Colonic mucosa (tissue), 4 donors: ENCODE measurements around the gene EPHA5. TPM values are rescaled to one million over a fixed set of nuclear protein-coding genes. Genes with fewer than 3 reads are reported as not detected.

Experiments
- DNase-seq: peaks from one replicate; pipeline ENCODE4 v3.0.0-alpha.2; 2020
- H3K27ac ChIP-seq: fragments of 200-600 bp; one replicate; pipeline ENCODE4 v1.8.0; 2021
- H3K27me3 ChIP-seq: fragments of 200-600 bp; one replicate; pipeline ENCODE4 v1.8.0; 2021
- H3K36me3 ChIP-seq: fragments of 200-600 bp; one replicate; pipeline ENCODE4 v1.8.0; 2021
- H3K4me1 ChIP-seq: fragments of 200-600 bp; one replicate; pipeline ENCODE4 v1.8.0; 2021; ENCODE audit warnings: mild to moderate bottlenecking
- H3K4me3 ChIP-seq: fragments of 200-600 bp; one replicate; pipeline ENCODE4 v1.8.0; 2021
- H3K9ac ChIP-seq, 2 donors: one replicate each; pipeline ENCODE4 v1.7.0; 2013; ENCODE audit warnings: control low read depth in 2 of 2, low read depth in 2 of 2, low read length in 2 of 2
- H3K9me3 ChIP-seq: fragments of 200-600 bp; one replicate; pipeline ENCODE4 v1.8.0; 2021
- intact Hi-C: fragments of 100-400 bp; cut with DNase I; formaldehyde crosslinking; loops from one replicate; pipeline ENCODE4 v1.14.1; 2022
- total RNA-seq, 2 donors: library from RNA; stranded (reverse); fragmentation: NEBNext Ultra II Directional in 1 of 2; extraction: Animal tissue kit (Norgen Biotek cat#: 25700) in 1 of 2; gene quantifications; one replicate each; pipeline ENCODE4 v1.2.1, GENCODE V29; 2021
- TF ChIP-seq, protein P1 (sequence below): fragments of 200-600 bp; IDR thresholded peaks from one replicate; pipeline ENCODE4 v1.8.0; 2022; ENCODE audit warnings: antibody characterized with exemption, mild to moderate bottlenecking
- donor health status: healthy.
- donor health status: DM: no; HTN: no; CAD: no.
- donor health status: DM: no; HTN: no; CAD: no.

Gene EPHA5
- total RNA-seq, 2 donors from 2014 or later = 0.07 to 0.13 TPM

DNA sequence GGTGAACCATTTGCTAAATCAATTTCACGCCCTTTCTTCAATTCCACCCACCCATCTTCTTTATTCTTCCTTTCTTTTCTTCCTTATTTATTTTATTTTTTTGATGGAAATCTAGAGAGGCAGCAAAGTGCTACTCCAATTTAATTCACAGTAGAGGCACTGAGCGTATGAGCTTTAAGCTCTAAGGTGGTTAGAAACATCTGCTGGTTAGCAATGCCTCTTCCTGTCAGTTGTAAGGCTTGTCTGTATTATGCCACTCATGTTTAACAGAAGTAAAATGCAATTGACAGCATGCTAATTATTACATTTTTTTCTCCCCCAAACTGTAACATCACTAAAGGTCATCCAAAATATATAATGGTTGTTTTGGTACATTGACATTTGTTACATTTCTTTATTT, 103.8 kb downstream of the EPHA5 start:
- no peaks in the 10 kb centered on the region for H3K4me1 ChIP-seq
- H3K9me3 ChIP-seq = no peaks in the 10 kb centered on the region
- no peaks in the 10 kb centered on the region for H3K27me3 ChIP-seq
- no peak for DNase-seq
- H3K4me3 ChIP-seq = no peak overlapping the region
- no peaks in the 10 kb centered on the region for H3K36me3 ChIP-seq
- H3K27ac ChIP-seq = no peak overlapping the region
- TF ChIP-seq, protein P1, sequence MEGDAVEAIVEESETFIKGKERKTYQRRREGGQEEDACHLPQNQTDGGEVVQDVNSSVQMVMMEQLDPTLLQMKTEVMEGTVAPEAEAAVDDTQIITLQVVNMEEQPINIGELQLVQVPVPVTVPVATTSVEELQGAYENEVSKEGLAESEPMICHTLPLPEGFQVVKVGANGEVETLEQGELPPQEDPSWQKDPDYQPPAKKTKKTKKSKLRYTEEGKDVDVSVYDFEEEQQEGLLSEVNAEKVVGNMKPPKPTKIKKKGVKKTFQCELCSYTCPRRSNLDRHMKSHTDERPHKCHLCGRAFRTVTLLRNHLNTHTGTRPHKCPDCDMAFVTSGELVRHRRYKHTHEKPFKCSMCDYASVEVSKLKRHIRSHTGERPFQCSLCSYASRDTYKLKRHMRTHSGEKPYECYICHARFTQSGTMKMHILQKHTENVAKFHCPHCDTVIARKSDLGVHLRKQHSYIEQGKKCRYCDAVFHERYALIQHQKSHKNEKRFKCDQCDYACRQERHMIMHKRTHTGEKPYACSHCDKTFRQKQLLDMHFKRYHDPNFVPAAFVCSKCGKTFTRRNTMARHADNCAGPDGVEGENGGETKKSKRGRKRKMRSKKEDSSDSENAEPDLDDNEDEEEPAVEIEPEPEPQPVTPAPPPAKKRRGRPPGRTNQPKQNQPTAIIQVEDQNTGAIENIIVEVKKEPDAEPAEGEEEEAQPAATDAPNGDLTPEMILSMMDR = no peak
- intact Hi-C loops = no loop called here
- no peak overlapping the region for H3K9ac ChIP-seq

DNA sequence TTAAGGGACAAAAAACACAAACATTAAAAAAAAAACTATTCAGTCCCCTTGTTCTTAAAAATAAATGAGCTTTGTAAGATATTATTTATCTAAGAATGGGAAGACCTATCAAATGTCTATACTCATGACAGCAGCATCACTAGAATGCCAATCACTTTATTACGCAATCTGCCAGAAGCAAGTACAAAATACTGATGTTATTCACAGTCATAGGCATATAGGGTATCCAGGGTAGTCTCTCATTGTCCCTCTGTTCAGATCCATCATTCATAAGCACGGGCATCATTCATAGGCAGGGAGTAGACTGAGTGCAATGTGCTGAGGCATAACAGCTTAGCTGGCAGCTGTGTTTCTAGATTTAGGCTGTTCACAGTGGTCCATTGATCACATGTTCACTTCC, 109.1 kb downstream of the EPHA5 start:
- no peaks in the 10 kb centered on the region for H3K4me1 ChIP-seq
- intact Hi-C loops = no loop called here

DNA sequence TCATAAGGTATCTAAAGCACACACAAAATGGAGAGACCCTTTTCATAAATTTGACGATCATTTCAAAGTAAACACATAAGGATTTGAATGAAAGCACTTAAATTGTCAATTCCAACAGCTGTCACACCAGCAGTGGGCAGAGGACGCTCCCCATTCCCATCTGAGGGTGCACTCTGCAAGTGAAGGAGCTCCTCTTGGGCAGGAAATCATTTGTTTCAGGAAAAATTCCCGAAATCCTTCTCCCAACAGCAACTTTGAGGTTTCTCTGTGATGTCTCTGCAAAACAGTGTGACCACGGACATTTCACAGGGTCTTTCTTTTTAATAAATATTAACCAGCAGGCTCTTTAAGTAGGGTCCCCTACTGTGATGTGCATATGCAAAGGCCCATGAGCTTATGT, 111.0 kb downstream of the EPHA5 start:
- Histone ChIP-seq H3K4me1 (no peaks in the 10 kb centered on the region), H3K4me3 (no peak overlapping the region), H3K9me3 (no peaks in the 10 kb centered on the region), H3K27ac (no peak overlapping the region), H3K36me3 (no peaks in the 10 kb centered on the region), H3K27me3 (no peaks in the 10 kb centered on the region), H3K9ac (no peak overlapping the region)
- DNase-seq = no peak
- intact Hi-C loops = no loop called here
- TF ChIP-seq, protein P1 = no peak

More for the DNA sequence above, 109.1 kb downstream of the EPHA5 start:
- TF ChIP-seq, protein P1 = no peak
- no peak for DNase-seq
- Histone ChIP-seq H3K9ac (no peak overlapping the region), H3K9me3 (no peaks in the 10 kb centered on the region), H3K4me3 (no peak overlapping the region), H3K36me3 (no peaks in the 10 kb centered on the region), H3K27ac (no peak overlapping the region), H3K27me3 (no peaks in the 10 kb centered on the region)

DNA sequence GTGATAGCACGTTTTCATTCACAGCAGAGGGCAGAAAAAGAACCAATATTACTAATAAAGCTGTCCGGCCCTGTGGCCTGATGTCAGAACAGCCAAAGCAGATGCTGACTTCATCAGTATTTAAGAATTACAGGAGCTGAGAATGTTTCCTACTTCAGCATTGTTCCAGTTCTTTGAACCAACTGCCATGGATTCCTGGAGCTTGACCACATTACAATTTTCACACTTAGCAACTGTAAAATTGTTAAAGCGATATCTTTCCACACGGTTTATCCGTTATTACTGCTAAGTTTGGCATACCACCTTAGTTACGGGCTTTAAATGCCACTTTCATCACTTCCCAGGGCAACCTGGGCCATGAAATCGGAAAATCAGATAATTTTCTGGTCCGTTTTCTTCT, 118.2 kb downstream of the EPHA5 start:
- no peak overlapping the region for H3K27ac ChIP-seq
- no peak overlapping the region for H3K9ac ChIP-seq
- no peaks in the 10 kb centered on the region for H3K9me3 ChIP-seq
- intact Hi-C loops = no loop called here
- DNase-seq = no peak
- no peaks in the 10 kb centered on the region for H3K27me3 ChIP-seq
- H3K4me3 ChIP-seq = no peak overlapping the region
- TF ChIP-seq, protein P1 = no peak
- no peaks in the 10 kb centered on the region for H3K36me3 ChIP-seq
- H3K4me1 ChIP-seq = no peaks in the 10 kb centered on the region

DNA sequence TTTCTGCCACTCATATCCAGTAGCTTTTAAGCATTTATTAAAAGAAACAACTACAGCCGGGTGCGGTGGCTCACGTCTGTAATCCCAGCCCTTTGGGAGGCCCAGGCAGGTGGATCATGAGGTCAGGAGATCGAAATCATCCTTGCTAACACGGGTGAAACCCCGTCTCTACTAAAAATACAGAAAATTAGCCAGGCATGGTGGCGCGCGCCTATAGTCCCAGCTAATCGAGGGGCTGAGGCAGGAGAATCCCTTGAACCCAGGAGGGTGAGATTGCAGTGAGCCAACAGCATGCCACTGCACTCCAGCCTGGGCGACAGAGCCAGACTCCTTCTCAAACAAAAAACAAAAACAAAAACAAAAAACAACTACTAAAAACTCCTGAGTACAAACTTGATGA, 119.8 kb downstream of the EPHA5 start:
- no peak for DNase-seq
- Histone ChIP-seq H3K4me1 (no peaks in the 10 kb centered on the region), H3K9me3 (no peaks in the 10 kb centered on the region), H3K27ac (no peak overlapping the region), H3K36me3 (no peaks in the 10 kb centered on the region), H3K4me3 (no peak overlapping the region), H3K27me3 (no peaks in the 10 kb centered on the region), H3K9ac (no peak overlapping the region)
- TF ChIP-seq, protein P1 = no peak
- intact Hi-C loops = no loop called here
